ENCODE data around the gene ABCD1.
A peak's percentile ranks its signal among the peaks of the same experiment; 100 is the strongest.

Gene ABCD1

GRCh38 chrX:153774576-153775292 is 50.1 kb downstream of the ABCD1 start:
- DNase-seq (ENCODE audit: low spot score), result no peak

GRCh38 chrX:153775293-153776119 is 50.9 kb downstream of the ABCD1 start:
- no peak for DNase-seq (ENCODE audit: low spot score)

DNA sequence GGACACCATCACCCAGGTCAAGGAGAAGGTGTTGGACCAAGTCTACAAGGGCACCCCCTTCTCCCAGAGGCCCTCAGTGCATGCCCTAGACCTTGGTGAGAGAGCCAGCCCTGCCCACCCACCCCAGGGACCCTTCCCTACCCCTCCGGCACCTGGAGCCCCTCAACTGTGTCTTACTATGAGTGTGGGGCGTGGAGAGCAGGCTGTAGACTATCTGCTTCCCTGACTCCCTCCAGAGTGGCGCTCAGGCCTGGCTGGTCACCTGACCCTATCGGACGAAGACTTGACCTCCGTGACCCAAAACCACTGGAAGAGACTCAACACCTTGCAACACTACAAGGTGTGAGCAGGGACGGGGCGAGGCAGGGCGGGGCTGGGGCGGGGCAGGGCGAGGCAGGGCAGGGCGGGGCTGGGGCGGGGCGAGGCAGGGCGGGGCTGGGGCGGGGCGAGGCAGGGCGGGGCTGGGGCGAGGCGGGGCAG is 51.5 kb downstream of the ABCD1 start:
- DNase-seq (ENCODE audit: low spot score), result no peak

DNA sequence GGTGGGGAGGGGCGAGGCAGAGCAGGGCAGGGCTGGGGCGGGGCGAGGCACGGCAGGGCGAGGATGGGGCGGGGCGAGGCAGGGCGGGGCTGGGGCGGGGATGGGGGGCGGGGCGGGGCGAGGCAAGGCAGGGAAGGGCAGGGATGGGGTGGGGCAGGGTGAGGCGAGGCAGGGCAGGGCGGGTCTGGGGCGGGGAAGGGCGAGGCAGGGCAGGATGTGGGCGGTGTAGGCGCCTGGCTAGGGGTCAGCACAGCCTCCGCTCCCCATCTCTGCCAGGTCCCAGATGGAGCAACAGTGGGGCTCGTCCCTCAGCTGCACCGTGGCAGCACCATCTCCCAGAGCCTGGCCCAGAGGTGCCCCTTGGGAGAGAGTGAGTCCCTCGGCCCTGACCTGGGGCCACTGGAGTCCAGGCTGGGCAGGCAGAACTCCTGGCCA is 52.0 kb downstream of the ABCD1 start:
- no peak for DNase-seq (ENCODE audit: low spot score)

- DNase-seq (ENCODE audit: low spot score), result no peak
These were observed 52.8 kb downstream of the ABCD1 start for GRCh38 chrX:153777261-153778090.

GRCh38 chrX:153778181-153778580 is 53.5 kb downstream of the ABCD1 start:
- DNase-seq (ENCODE audit: low spot score), result no peak

DNA sequence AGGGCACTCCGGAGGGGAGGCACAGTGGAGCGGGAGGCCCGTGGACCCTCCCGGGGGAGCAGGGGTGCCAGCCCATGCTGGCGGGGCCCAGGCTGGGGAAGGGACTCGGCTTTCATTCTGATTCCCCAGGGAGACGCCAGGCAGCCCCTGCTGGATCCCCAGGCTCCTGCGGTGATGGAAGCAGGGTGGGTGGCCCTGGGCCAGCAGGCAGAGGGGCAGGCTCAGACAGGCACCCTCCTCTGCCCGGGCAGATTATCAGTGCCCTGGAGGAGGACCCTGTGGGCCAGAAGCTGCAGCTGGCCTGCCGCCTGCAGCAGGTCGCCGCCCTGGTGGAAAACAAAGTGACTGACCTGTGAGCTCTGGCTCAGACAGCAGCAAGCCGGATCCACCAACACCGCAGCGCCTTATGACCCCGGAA is 54.0 kb downstream of the ABCD1 start:
- no peak for DNase-seq (ENCODE audit: low spot score)

- DNase-seq (ENCODE audit: low spot score), result no peak
These were observed 55.4 kb downstream of the ABCD1 start for GRCh38 chrX:153779891-153780677.

DNA sequence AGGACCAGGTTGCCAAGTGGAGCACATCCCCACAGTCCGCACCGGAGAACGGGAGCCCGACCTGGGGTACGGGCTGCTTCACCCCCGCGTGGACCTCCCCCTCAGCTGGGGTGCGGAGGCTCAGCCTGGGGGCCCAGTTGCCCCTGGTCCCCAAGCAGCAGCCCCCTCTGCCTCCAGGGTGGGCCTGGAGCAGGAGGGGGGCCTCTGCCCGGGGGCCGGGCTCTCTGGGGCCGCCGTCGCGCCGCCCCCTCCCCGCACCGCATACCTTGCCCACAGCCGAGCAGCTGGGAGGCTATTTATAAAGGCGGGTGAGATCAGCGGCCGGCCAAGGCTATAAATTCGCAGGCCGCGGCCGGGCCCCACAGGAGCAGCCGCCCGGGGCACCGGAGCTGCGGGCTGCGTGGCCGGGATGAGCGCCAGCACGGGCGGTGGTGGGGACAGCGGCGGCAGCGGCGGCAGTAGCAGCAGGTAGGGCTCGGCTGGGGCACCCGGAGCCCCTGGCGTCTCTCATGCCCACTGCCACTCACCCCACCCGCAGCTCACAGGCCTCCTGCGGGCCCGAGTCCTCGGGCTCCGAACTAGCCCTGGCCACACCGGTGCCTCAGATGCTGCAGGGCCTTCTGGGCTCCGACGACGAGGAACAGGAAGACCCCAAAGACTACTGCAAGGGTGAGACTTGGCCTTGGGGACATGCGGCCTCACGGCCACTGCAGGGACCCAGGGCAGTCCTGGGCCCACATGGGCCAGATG is 56.2 kb downstream of the ABCD1 start, which contains the start of gene SRPK3:
SRPK3 (plus strand) TSS at position 364 of the 750 bp plus-strand sequence; CDS start at position 410, 46 bp downstream.
- peak; percentile 51 for DNase-seq (ENCODE audit: low spot score)

- DNase-seq (ENCODE audit: low spot score), result peak; percentile 39
These were observed 56.9 kb downstream of the ABCD1 start for GRCh38 chrX:153781428-153782047.

- DNase-seq (ENCODE audit: low spot score), result no peak
These were observed 57.7 kb downstream of the ABCD1 start for GRCh38 chrX:153782313-153782712.

DNA sequence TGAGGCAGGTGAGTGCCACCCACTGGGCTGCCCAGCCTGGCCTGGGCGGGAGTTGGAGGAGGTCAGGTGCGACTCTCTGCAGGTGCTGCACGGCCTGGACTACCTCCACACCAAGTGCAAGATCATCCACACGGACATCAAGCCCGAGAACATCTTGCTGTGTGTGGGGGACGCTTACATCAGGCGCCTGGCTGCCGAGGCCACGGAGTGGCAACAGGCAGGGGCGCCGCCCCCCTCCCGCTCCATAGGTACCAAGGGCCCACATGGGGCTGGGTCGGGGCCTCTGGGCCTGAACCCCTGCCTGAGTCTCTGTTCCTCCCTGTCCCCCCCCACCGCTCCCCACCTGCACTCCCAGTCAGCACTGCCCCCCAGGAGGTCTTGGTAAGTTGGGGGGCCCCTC is 58.2 kb downstream of the ABCD1 start:
- no peak for DNase-seq (ENCODE audit: low spot score)

- DNase-seq (ENCODE audit: low spot score), result no peak
These were observed 58.8 kb downstream of the ABCD1 start for GRCh38 chrX:153783378-153784013.

- no peak for DNase-seq (ENCODE audit: low spot score)
These were observed 59.8 kb downstream of the ABCD1 start for GRCh38 chrX:153784325-153784967.

DNA sequence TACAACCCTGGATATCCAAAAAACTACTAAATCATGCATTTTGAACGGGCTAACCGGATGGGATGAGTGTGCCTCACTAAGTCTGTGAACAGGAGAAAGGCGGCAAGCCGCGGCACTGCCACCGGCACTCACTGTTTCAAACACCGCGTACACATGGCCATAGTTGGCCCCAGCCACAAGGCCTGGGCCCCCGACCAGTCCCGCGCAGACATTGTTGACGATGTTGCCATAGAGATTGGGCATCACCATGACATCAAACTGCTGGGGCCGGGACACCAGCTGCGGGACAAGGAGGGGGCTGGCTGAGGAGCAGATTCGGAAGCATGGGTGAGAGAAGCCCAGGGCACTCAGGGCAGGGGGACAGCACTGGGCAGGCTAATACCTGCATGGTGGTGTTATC is 62.0 kb downstream of the ABCD1 start:
- no peak for DNase-seq (ENCODE audit: low spot score)

- no peak for DNase-seq (ENCODE audit: low spot score)
These were observed 65.0 kb downstream of the ABCD1 start for GRCh38 chrX:153789654-153790053.

DNA sequence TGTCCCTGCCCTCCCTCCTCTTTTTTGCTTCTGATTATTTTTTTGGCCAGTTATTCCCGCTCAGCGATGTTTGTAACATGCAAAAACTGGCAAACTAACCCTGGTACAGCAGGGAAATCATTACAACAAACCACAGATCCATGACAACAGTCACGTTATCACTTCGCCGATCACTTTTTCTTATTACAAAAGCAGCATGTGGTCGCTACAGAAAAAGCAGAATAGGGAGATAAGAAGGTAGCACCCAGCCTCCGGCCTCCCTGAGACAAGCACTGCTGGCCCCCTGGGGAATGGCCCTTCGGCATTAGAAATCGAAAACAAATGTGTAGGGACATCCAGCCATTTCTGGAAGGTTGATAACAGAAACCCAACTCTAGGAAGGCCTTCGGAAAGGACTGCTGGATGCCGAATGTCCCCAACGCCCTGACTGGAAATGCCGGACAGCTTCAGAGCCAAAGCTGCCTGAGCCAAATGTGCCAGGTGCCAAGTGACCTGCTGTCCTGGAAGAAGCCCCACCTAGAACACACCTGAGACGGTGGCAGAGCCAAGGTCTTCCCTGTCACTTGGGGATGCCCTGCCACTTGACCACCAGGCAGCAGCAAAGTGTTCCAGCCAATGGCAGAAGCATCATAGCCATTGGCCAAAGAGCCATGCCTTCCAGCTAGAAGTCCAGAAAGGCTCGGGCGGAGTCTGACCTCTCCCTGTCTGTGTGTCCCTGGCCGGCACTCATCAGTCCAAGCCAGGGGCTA is 66.6 kb downstream of the ABCD1 start:
- no peak for DNase-seq (ENCODE audit: low spot score)

GRCh38 chrX:153792368-153792767 is 67.7 kb downstream of the ABCD1 start:
- no peak for DNase-seq (ENCODE audit: low spot score)

Measured in AG20443 (cell line).